Measurements from ENCODE around the gene CACUL1.
"Not testable (repeated sequence)": the region's sequence is repeated elsewhere in the genome, so short reads cannot be mapped to it uniquely, and the experiment has no call there.

CACUL1 gene

GRCh38 chr10:118658762-118659161, 96.0 kb downstream of the CACUL1 start:
- Histone ChIP-seq H4K12ac (ENCODE audit: low read depth, low read length) (no peak overlapping the region), H2AK5ac (ENCODE audit: low read length) (no peak overlapping the region), H3K4me2 (ENCODE audit: low read length) (no peak overlapping the region), H3K79me1 (ENCODE audit: low read length) (no peaks in the 10 kb centered on the region), H3K4ac (ENCODE audit: low read depth, low read length) (no peak overlapping the region), H3K4me3 (ENCODE audit: low read depth, low read length) (no peak overlapping the region), H3K18ac (ENCODE audit: low read length) (no peak overlapping the region), H4K8ac (ENCODE audit: low read depth, low read length) (no peak overlapping the region), H3K23ac (ENCODE audit: low read length) (no peak overlapping the region), H2BK120ac (ENCODE audit: insufficient read depth, low read length, poor library complexity) (no peak overlapping the region), H3K9me3 (ENCODE audit: insufficient read depth, low read depth, low read length) (peaks cover 8% of the 10 kb centered on the region), H2BK12ac (ENCODE audit: low read length) (no peak overlapping the region), H4K91ac (ENCODE audit: low read depth, low read length) (no peak overlapping the region), H3K27ac (ENCODE audit: low read depth, low read length) (no peak overlapping the region), H2AFZ (ENCODE audit: insufficient read depth, low read length, poor library complexity) (no peak overlapping the region), H3K27me3 (ENCODE audit: insufficient read depth, low read length) (no peaks in the 10 kb centered on the region), H3K79me2 (ENCODE audit: control insufficient read depth, insufficient read depth, low read length, poor library complexity) (no peaks in the 10 kb centered on the region), H3K36me3 (ENCODE audit: control insufficient read depth in 1 of 2, insufficient read depth in 2 of 2, low read length in 2 of 2) (no peaks in the 10 kb centered on the region), H3K14ac (ENCODE audit: low read length) (no peak overlapping the region), H3K4me1 (ENCODE audit: control insufficient read depth in 1 of 2, insufficient read depth in 2 of 2, low read length in 2 of 2) (no peaks in the 10 kb centered on the region), H3K9ac (ENCODE audit: low read length) (no peak overlapping the region), H2BK5ac (ENCODE audit: low read depth, low read length, poor library complexity) (no peak overlapping the region)
- no CpG with 5 or more reads among the region's 3 CpGs for WGBS (ENCODE audit: extremely low coverage, insufficient coverage, insufficient read length)
- DNase-seq, result no peak

GRCh38 chr10:118658168-118658567, 96.6 kb downstream of the CACUL1 start:
- not testable (repeated sequence) for H3K9ac ChIP-seq (ENCODE audit: low read length); H3K4ac ChIP-seq (ENCODE audit: low read depth, low read length); H3K27me3 ChIP-seq (ENCODE audit: insufficient read depth, low read length); H3K18ac ChIP-seq (ENCODE audit: low read length); H3K4me3 ChIP-seq (ENCODE audit: low read depth, low read length); H4K8ac ChIP-seq (ENCODE audit: low read depth, low read length); H3K79me1 ChIP-seq (ENCODE audit: low read length); H2AK5ac ChIP-seq (ENCODE audit: low read length); H3K79me2 ChIP-seq (ENCODE audit: control insufficient read depth, insufficient read depth, low read length, poor library complexity); H3K4me2 ChIP-seq (ENCODE audit: low read length); H3K23ac ChIP-seq (ENCODE audit: low read length); H2BK5ac ChIP-seq (ENCODE audit: low read depth, low read length, poor library complexity); DNase-seq; H3K14ac ChIP-seq (ENCODE audit: low read length); H2BK120ac ChIP-seq (ENCODE audit: insufficient read depth, low read length, poor library complexity); H2BK12ac ChIP-seq (ENCODE audit: low read length); H4K91ac ChIP-seq (ENCODE audit: low read depth, low read length); H3K9me3 ChIP-seq (ENCODE audit: insufficient read depth, low read depth, low read length); H4K12ac ChIP-seq (ENCODE audit: low read depth, low read length); H3K4me1 ChIP-seq (ENCODE audit: control insufficient read depth in 1 of 2, insufficient read depth in 2 of 2, low read length in 2 of 2); H3K36me3 ChIP-seq (ENCODE audit: control insufficient read depth in 1 of 2, insufficient read depth in 2 of 2, low read length in 2 of 2); H3K27ac ChIP-seq (ENCODE audit: low read depth, low read length); H2AFZ ChIP-seq (ENCODE audit: insufficient read depth, low read length, poor library complexity)
- no CpG with 5 or more reads among the region's 1 CpG for WGBS (ENCODE audit: extremely low coverage, insufficient coverage, insufficient read length)

GRCh38 chr10:118645294-118645693, 109.5 kb downstream of the CACUL1 start:
- not testable (repeated sequence) for H2BK5ac ChIP-seq (ENCODE audit: low read depth, low read length, poor library complexity); H3K27ac ChIP-seq (ENCODE audit: low read depth, low read length); H3K79me2 ChIP-seq (ENCODE audit: control insufficient read depth, insufficient read depth, low read length, poor library complexity); H2AK5ac ChIP-seq (ENCODE audit: low read length); H4K8ac ChIP-seq (ENCODE audit: low read depth, low read length); H4K91ac ChIP-seq (ENCODE audit: low read depth, low read length); H2AFZ ChIP-seq (ENCODE audit: insufficient read depth, low read length, poor library complexity); H2BK120ac ChIP-seq (ENCODE audit: insufficient read depth, low read length, poor library complexity); H3K4me1 ChIP-seq (ENCODE audit: control insufficient read depth in 1 of 2, insufficient read depth in 2 of 2, low read length in 2 of 2); H3K4ac ChIP-seq (ENCODE audit: low read depth, low read length); H3K23ac ChIP-seq (ENCODE audit: low read length); H3K4me2 ChIP-seq (ENCODE audit: low read length); H3K27me3 ChIP-seq (ENCODE audit: insufficient read depth, low read length); H3K9ac ChIP-seq (ENCODE audit: low read length); H4K12ac ChIP-seq (ENCODE audit: low read depth, low read length); H3K4me3 ChIP-seq (ENCODE audit: low read depth, low read length); H3K14ac ChIP-seq (ENCODE audit: low read length); H2BK12ac ChIP-seq (ENCODE audit: low read length); H3K18ac ChIP-seq (ENCODE audit: low read length); H3K79me1 ChIP-seq (ENCODE audit: low read length); H3K36me3 ChIP-seq (ENCODE audit: control insufficient read depth in 1 of 2, insufficient read depth in 2 of 2, low read length in 2 of 2); DNase-seq
- WGBS (ENCODE audit: extremely low coverage, insufficient coverage, insufficient read length), result no CpG with 5 or more reads among the region's 1 CpG
- peaks cover 11% of the 10 kb centered on the region for H3K9me3 ChIP-seq (ENCODE audit: insufficient read depth, low read depth, low read length)

- H3K79me1 ChIP-seq (ENCODE audit: low read length), result no peaks in the 10 kb centered on the region
- no peak overlapping the region for H4K91ac ChIP-seq (ENCODE audit: low read depth, low read length)
- H4K8ac ChIP-seq (ENCODE audit: low read depth, low read length), result no peak overlapping the region
- H2BK12ac ChIP-seq (ENCODE audit: low read length), result no peak overlapping the region
- H3K23ac ChIP-seq (ENCODE audit: low read length), result no peak overlapping the region
- no peak overlapping the region for H2AK5ac ChIP-seq (ENCODE audit: low read length)
- H3K79me2 ChIP-seq (ENCODE audit: control insufficient read depth, insufficient read depth, low read length, poor library complexity), result no peaks in the 10 kb centered on the region
- no CpG with 5 or more reads among the region's 2 CpGs for WGBS (ENCODE audit: extremely low coverage, insufficient coverage, insufficient read length)
- H3K4me1 ChIP-seq (ENCODE audit: control insufficient read depth in 1 of 2, insufficient read depth in 2 of 2, low read length in 2 of 2), result no peaks in the 10 kb centered on the region
- no peak overlapping the region for H4K12ac ChIP-seq (ENCODE audit: low read depth, low read length)
- H2BK5ac ChIP-seq (ENCODE audit: low read depth, low read length, poor library complexity), result no peak overlapping the region
- H2AFZ ChIP-seq (ENCODE audit: insufficient read depth, low read length, poor library complexity), result no peak overlapping the region
- no peak overlapping the region for H3K14ac ChIP-seq (ENCODE audit: low read length)
- H3K18ac ChIP-seq (ENCODE audit: low read length), result no peak overlapping the region
- no peak overlapping the region for H3K4ac ChIP-seq (ENCODE audit: low read depth, low read length)
- peaks cover 15% of the 10 kb centered on the region for H3K9me3 ChIP-seq (ENCODE audit: insufficient read depth, low read depth, low read length)
- no peaks in the 10 kb centered on the region for H3K27me3 ChIP-seq (ENCODE audit: insufficient read depth, low read length)
- no peak overlapping the region for H3K4me3 ChIP-seq (ENCODE audit: low read depth, low read length)
- no peak overlapping the region for H3K27ac ChIP-seq (ENCODE audit: low read depth, low read length)
- H3K9ac ChIP-seq (ENCODE audit: low read length), result no peak overlapping the region
- H3K4me2 ChIP-seq (ENCODE audit: low read length), result no peak overlapping the region
- H2BK120ac ChIP-seq (ENCODE audit: insufficient read depth, low read length, poor library complexity), result no peak overlapping the region
- H3K36me3 ChIP-seq (ENCODE audit: control insufficient read depth in 1 of 2, insufficient read depth in 2 of 2, low read length in 2 of 2), result no peaks in the 10 kb centered on the region
- DNase-seq, result no peak
These were observed 112.5 kb downstream of the CACUL1 start for GRCh38 chr10:118642228-118642627.

Data from trophoblast cell (in vitro differentiated cells and primary cell).